HG02938 (cell line): ENCODE measurements around the gene ST14.

Experiments used
- ATAC-seq: cut with Tn5 transposase; IDR thresholded peaks from one replicate; pipeline ENCODE4 v1.9.1; 2021; ENCODE audit warnings: mild to moderate bottlenecking, moderate library complexity; ENCODE audit not compliant: unreplicated experiment

Gene ST14

GRCh38 chr11:130206141-130206540, 46.6 kb downstream of the ST14 start:
- ATAC-seq, result no peak

DNA sequence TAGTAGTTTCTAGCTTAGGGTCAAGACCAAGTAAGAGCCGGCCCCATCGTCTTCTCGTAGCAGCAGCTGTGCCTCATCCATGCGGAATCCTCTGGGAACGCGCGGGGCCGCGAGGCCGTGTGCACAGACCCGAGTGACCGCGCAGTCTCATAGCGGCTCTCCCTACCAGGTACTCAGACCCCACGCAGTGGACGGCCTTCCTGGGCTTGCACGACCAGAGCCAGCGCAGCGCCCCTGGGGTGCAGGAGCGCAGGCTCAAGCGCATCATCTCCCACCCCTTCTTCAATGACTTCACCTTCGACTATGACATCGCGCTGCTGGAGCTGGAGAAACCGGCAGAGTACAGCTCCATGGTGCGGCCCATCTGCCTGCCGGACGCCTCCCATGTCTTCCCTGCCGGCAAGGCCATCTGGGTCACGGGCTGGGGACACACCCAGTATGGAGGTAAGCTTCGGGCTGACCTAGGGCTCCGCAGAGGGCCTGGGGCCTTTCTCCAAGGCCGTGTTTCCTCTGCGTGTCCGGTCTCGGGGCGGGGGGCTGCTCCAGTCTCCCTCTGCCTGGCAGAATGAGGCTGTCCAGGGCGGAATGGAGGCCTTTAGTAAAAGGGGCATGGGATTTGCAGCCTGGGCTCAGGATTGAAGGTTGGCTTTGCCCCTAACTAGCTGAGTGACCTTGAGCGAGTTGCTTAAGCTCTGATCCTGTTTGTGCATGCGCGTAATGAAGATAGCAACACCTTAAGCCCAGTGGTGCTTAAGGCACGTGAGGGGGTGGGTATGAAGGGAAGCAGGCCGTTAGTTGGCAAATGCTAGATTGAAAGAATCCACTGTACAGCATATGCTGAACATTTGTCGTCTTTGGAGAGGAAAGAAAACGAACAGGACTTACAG, 48.9 kb downstream of the ST14 start:
- no peak for ATAC-seq

DNA sequence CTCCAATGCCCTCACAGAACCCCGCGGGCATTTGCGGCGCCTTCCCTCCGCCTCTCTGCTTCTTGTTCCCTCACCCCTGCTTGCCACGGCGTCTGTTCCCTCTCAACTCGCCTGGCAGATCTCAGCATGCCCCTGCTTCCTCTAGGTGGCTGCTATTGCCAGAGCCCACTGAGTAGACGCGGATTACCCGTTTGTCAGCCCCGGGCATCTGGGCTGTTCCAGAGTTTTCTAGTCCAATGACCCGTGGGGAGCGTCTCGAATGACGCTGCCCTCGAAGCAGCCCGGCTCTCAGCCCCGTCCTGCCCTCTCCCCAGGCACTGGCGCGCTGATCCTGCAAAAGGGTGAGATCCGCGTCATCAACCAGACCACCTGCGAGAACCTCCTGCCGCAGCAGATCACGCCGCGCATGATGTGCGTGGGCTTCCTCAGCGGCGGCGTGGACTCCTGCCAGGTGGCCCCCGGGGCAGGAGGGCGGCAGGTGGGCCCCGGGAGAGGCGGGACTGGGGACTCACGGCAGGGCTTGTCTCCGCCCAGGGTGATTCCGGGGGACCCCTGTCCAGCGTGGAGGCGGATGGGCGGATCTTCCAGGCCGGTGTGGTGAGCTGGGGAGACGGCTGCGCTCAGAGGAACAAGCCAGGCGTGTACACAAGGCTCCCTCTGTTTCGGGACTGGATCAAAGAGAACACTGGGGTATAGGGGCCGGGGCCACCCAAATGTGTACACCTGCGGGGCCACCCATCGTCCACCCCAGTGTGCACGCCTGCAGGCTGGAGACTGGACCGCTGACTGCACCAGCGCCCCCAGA, 49.7 kb downstream of the ST14 start:
- ATAC-seq, result no peak

- ATAC-seq, result no peak
Observed at GRCh38 chr11:130209954-130210854, 50.6 kb downstream of the ST14 start.

GRCh38 chr11:130211144-130211543, 51.6 kb downstream of the ST14 start:
- no peak for ATAC-seq

DNA sequence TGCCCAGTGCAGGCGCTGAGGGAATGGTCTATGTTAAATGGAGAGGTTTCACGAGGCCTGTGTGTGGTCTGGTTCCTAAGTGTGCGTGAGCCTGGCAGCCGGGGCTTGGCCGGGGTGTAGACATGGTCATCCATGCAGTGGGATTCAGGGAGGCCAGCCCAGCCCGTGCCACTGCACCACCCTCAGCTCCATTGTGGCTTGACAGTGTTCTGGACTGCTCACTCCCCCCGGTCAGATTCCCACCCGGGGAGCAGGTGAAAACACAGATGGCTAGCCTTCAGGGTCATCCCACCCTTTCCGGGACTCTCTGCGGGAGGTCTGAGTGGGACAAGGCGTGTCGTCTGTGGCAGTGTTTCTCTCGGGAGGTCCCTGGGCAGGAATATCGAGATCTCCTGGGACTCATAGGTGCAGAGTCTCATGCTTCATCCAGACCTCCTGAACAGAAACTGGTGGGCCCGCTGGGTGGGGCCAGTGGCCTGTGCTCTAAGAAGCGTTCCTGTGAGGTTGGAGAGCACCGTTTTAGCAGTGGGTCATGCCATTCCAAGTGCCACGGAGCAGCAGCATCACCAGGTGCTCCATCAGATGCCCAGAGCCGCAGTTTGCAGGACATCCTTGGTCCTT, 52.3 kb downstream of the ST14 start:
- no peak for ATAC-seq

DNA sequence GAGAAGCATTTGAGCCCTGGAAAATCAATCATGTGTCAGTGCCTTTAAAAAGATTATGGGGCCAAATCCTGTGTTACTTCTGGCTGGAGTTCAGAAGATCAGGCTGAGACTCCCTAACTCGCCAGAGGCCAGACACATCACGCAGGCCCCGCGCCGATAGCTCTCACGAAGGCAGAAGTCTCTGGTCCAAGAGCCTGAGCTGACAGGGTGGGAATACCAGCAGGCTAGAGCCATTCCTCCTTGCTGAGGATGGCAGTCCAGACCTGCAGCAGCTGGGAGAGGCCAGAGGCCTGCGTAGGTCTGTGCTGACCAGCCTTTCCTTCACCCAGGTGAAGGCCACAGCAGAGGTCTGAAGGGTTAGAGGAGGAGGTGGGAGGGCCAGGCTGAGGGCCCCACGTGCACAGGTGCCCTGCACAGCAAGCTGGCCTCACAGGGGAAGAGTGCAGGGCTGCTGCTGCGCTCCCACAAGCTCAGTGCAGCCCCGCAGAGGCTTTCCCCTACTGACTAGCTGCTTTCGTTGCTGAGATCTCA, 52.9 kb downstream of the ST14 start:
- peak; percentile 14 for ATAC-seq

DNA sequence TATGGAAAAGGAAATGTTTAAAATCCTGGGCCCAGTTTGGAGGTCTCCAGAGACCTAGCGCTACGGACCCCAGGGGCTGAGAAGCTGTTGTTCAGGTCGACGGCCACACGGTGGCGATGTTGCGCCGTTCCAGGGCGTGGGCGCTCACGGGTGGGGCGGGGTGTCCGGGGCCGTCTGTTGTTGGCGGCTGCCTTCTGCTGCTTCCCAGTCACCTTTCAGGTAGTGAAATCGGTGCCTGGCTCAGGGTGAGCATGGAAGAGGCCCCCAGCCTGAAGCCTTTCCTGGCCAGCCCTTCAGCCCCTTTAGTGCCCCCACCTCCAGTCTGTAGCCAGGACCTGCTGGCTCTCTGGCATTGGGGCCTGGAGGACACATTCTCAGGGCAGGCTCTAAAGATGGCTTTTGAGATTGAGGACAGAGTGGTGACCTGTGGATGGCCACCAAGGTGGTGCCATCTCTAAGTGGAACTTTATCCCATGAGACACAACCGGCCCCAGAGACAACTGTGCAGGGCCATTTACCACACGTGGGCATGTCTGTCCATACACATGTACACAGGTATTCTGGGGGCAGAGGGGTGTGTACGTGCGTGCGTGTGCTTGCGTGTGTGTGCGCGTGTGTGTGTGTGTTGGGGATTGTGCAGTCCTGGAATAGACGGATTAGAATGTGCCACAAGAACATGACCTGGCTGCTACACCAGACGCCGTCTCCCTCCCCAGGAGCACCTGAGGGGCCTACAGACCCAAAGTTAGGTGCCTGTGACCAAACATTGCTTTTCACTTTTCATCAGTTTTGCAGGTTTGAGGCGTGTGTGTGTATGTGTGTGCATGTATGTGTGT, 53.8 kb downstream of the ST14 start:
- peak; percentile 83 for ATAC-seq

DNA sequence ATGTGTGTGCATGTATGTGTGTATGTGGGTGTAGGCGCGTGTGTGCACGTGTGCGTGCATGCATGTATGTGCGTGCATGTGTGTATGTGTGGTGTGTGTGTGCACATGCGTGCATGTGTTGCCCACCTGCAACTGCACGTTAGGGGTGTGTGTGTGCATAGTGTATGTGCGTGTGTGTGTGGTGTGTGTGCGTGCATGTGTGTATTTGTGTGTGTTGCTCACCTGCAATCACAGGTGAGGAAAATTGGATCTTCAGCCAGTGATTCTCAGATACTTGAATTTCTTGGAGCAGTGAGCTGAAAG, 54.3 kb downstream of the ST14 start:
- ATAC-seq, result no peak

- no peak for ATAC-seq
Observed at GRCh38 chr11:130214861-130215530, 55.4 kb downstream of the ST14 start.

GRCh38 chr11:130215531-130216220, 56.1 kb downstream of the ST14 start:
- no peak for ATAC-seq

DNA sequence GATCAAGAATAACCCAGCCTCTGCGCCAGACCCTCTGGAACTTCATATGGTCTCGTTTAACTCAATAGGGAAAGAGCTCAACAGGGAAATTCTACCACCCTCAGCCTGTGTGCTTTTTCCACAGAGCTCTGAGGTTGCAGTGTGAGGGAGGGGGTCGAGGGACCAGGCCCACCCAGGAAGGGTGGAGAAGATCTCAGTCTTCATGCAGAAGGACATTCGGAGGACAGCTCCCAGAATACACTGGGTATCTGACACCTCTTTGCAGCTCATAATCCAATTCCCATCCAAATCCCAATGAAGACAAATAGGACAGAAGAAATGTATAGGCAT, 56.6 kb downstream of the ST14 start:
- no peak for ATAC-seq

- ATAC-seq, result no peak
Observed at GRCh38 chr11:130216591-130217132, 57.1 kb downstream of the ST14 start.

- no peak for ATAC-seq
Observed at GRCh38 chr11:130217133-130218031, 57.8 kb downstream of the ST14 start.

GRCh38 chr11:130218501-130219070, 59.0 kb downstream of the ST14 start:
- ATAC-seq, result no peak

GRCh38 chr11:130219148-130219547, 59.6 kb downstream of the ST14 start:
- no peak for ATAC-seq
